Measurements from ENCODE around the gene THBS3.
A peak's percentile ranks its signal among the peaks of the same experiment; 100 is the strongest.
"Not testable (repeated sequence)": the region's sequence is repeated elsewhere in the genome, so short reads cannot be mapped to it uniquely, and the experiment has no call there.

Gene THBS3

DNA sequence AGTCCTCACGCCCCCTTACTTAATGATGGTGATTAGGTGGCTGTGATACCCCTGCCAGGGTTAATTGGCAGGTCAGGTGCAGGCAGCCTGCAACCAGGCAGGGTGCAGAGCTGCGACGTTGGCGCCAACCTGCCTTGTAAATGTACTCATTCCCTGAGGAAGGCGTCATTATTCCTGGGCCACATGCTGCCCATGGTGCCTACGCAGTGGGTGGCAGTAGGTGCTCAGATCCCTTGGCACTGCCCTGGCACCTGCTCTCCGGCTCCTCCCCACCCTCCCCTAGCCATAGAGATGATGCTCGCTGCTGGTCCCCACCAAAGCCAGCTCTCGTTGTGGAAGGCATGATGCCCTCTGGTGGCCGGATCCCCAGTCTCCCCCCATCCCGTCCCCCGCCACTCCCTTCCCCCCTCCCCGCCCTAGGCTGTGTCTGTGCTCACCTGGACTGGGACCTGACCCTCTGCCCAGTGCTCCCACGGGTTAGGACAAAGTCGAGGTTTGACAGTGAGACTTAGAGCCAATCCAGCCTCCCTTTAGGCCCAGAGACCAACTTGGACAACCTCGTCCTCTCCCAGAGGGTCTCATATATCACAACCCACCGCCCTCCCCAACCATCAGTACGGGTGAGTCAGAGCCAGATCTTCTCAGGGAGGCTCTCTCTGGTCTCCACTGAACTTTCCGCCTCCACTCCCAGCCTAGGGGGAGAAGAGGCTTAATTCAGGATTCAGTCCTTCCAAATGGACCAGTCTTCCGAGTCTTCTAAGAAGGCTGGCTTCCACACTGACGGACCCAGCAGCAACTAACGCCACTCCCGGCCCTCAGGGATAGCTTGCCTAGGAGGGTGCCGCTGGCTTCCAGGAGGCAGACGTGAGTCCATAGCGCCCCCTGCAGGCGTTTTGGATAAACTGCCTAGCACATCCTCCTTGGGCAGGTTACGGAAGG lies 40.3 kb downstream of the THBS3 start:
- no peaks in the 10 kb centered on the region for H3K27me3 ChIP-seq
- H3K9ac ChIP-seq = peak overlapping the region in 9 of 11 experiments; percentile 43 to 81 (median 77); a peak in 20 of 22 replicates
- peaks cover 6 to 11% (median 9%) of the 10 kb centered on the region in 11 experiments; a peak in 13 of 22 replicates for H3K9me3 ChIP-seq (replicated peaks in 1 of 11)
- peaks cover 26 to 37% (median 31%) of the 10 kb centered on the region in 11 experiments for H3K36me3 ChIP-seq
- H3K27ac ChIP-seq = peak overlapping the region in 10 of 11 experiments; percentile 42 to 92 (median 82); a peak in 18 of 22 replicates
- H3K4me3 ChIP-seq = peak overlapping the region; percentile 25 to 59 (median 46); a peak in 15 of 20 replicates
- no peak for TF ChIP-seq Cebpa-rat (IDR thresholded peaks at IDR 0.05)
- H4K20me1 ChIP-seq = peaks cover 0 to 21% (median 0%) of the 10 kb centered on the region in 11 experiments; a peak in 5 of 22 replicates
- peaks cover 31 to 51% (median 46%) of the 10 kb centered on the region in 10 experiments for H3K4me1 ChIP-seq
- H3K4me2 ChIP-seq = peak overlapping the region; percentile 79 to 97 (median 89)

- TF ChIP-seq Cebpa-rat (IDR thresholded peaks at IDR 0.05) = no peak
- peak overlapping the region in 8 of 10 experiments; percentile 10 to 59 (median 44); a peak in 13 of 20 replicates for H3K4me3 ChIP-seq
- peak overlapping the region in 10 of 11 experiments; percentile 37 to 81 (median 76); a peak in 20 of 22 replicates for H3K9ac ChIP-seq
These were observed 41.1 kb downstream of the THBS3 start for GRCh38 chr1:155166471-155167165.

DNA sequence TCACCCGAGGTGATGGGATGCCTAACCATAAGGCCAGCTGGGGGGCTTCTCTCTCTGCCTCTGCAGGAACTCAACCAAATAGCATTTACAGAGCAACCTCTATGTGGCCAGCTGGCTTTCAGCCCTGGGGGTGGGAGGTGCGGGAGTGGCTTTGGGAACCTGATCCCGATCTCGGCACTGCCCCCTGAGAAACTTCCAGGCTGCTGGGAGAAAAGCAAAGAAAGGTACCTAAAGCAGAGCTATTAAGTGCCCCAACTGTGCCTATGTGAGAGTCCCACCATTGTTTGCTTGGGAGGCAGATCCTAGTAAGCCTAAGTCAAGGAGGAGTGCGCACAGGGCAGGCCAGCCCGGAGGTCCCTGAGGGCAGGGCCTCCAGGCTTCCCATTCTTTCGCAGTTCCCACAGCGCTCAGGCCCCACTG lies 41.6 kb downstream of the THBS3 start:
- Histone ChIP-seq H4K20me1 (peaks cover 0 to 21% (median 0%) of the 10 kb centered on the region in 11 experiments; a peak in 5 of 22 replicates), H3K9ac (peak overlapping the region in 10 of 11 experiments; percentile 37 to 81 (median 76); a peak in 18 of 22 replicates), H3K4me2 (peak overlapping the region; percentile 76 to 97 (median 87)), H3K36me3 (peaks cover 23 to 27% (median 26%) of the 10 kb centered on the region in 11 experiments), H3K27me3 (no peaks in the 10 kb centered on the region), H3K4me1 (peaks cover 18 to 38% (median 33%) of the 10 kb centered on the region in 10 experiments), H3K9me3 (replicated peaks in 1 of 11) (peaks cover 6 to 11% (median 9%) of the 10 kb centered on the region in 11 experiments; a peak in 13 of 22 replicates), H3K4me3 (peak overlapping the region in 6 of 10 experiments; percentile 41 to 59 (median 46); a peak in 11 of 20 replicates), H3K27ac (peak overlapping the region in 10 of 11 experiments; percentile 38 to 92 (median 82); a peak in 19 of 22 replicates)
- no peak for TF ChIP-seq Cebpa-rat (IDR thresholded peaks at IDR 0.05)

More at GRCh38 chr1:155166471-155167165, 41.1 kb downstream of the THBS3 start:
- peak overlapping the region; percentile 79 to 97 (median 89) for H3K4me2 ChIP-seq
- peak overlapping the region in 10 of 11 experiments; percentile 38 to 92 (median 82); a peak in 19 of 22 replicates for H3K27ac ChIP-seq
- H3K36me3 ChIP-seq = peaks cover 26 to 32% (median 31%) of the 10 kb centered on the region in 11 experiments
- H3K27me3 ChIP-seq = no peaks in the 10 kb centered on the region
- peaks cover 0 to 21% (median 0%) of the 10 kb centered on the region in 11 experiments; a peak in 5 of 22 replicates for H4K20me1 ChIP-seq
- peaks cover 23 to 43% (median 38%) of the 10 kb centered on the region in 10 experiments for H3K4me1 ChIP-seq
- H3K9me3 ChIP-seq (replicated peaks in 1 of 11) = peaks cover 6 to 11% (median 9%) of the 10 kb centered on the region in 11 experiments; a peak in 13 of 22 replicates

DNA sequence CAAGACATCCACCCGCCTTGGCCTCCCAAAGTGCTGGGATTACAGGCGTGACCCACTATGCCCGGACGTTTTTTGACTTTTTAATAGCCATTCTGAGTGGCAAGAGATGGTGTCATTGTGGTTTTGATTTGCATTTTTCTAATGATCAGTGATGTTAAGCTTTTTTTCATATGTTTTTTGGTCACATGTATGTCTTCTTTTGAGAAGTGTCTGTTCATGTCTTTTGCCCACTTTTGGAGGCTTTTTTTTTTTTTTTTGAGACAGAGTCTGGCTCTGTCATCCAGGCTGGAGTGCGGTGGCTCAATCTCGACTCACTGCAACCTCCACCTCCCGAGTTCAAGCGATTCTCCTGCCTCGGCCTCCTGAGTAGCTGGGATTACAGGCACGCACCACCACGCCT lies 43.1 kb downstream of the THBS3 start:
- Histone ChIP-seq H3K4me2 (peak overlapping the region in 1 of 11 experiments; percentile 87; a peak in 1 of 22 replicates), H3K27ac (peak overlapping the region in 2 of 11 experiments; percentile 89 to 92; a peak in 1 of 22 replicates), H3K36me3 (peaks cover 8 to 12% (median 12%) of the 10 kb centered on the region in 11 experiments), H3K9me3 (replicated peaks in 1 of 11) (peaks cover 6 to 11% (median 9%) of the 10 kb centered on the region in 11 experiments; a peak in 13 of 22 replicates), H3K4me1 (peaks cover 18 to 40% (median 32%) of the 10 kb centered on the region in 10 experiments), H4K20me1 (peaks cover 0 to 15% (median 0%) of the 10 kb centered on the region in 11 experiments; a peak in 3 of 22 replicates)
- H3K27me3 ChIP-seq, H3K4me3 ChIP-seq, H3K9ac ChIP-seq: not testable (repeated sequence)

GRCh38 chr1:155163785-155164184 lies 43.9 kb downstream of the THBS3 start:
- H3K27ac ChIP-seq, H3K4me2 ChIP-seq, H3K9ac ChIP-seq, H3K4me3 ChIP-seq, H3K36me3 ChIP-seq, H3K27me3 ChIP-seq, H4K20me1 ChIP-seq: not testable (repeated sequence)
- Histone ChIP-seq H3K9me3 (replicated peaks in 1 of 11) (peaks cover 6 to 11% (median 9%) of the 10 kb centered on the region in 11 experiments; a peak in 13 of 22 replicates), H3K4me1 (peaks cover 18 to 40% (median 32%) of the 10 kb centered on the region in 10 experiments)

DNA sequence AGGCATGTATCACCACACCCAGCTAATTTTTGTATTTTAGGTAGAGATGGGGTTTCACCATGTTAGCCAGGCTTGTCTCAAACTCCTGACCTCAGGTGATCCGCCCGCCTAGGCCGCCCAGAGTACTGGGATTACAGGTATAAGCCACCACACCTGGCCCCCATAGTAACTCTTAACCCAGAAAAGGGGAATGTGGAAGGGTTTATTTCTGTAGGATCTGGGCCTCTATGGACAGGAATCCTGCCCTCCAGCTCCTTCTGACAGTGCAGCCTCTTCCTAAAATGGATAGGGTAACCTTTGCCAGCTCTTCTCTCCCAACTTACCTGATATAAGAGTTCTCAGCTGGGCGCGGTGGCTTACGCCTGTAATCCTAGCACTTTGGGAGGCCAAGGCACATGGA lies 45.1 kb downstream of the THBS3 start:
- peaks cover 6 to 11% (median 9%) of the 10 kb centered on the region in 11 experiments; a peak in 13 of 22 replicates for H3K9me3 ChIP-seq (replicated peaks in 1 of 11)
- H3K36me3 ChIP-seq, H3K27ac ChIP-seq: not testable (repeated sequence)

DNA sequence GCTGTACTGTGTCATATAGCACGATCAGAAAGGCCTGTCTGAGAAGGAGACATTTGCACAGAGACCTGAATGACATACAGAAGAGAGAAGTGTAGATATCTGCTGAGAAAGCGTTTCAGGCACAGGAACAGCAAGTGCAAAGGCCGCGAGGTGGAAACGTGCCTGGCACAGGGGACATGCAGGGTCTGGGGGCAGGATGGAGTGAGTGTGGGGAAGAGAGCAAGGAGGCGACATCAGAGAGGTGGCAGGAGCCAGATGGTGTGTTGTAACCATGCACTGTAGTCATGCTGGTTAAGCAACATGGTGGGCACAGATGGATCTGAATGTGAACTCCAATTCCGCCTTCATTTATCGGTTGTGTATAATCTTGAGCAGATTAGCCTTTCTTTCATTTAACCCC lies 47.6 kb downstream of the THBS3 start:
- TF ChIP-seq Cebpa-rat (IDR thresholded peaks at IDR 0.05) = no peak
- H4K20me1 ChIP-seq = no peaks in the 10 kb centered on the region
- no peaks in the 10 kb centered on the region for H3K36me3 ChIP-seq
- no peak overlapping the region for H3K9ac ChIP-seq
- no peak overlapping the region for H3K4me3 ChIP-seq
- H3K4me2 ChIP-seq = no peak overlapping the region
- peaks cover under 1 to 12% (median 3%) of the 10 kb centered on the region in 10 experiments; a peak in 16 of 20 replicates for H3K4me1 ChIP-seq
- no peaks in the 10 kb centered on the region for H3K27me3 ChIP-seq
- peaks cover 6 to 11% (median 9%) of the 10 kb centered on the region in 11 experiments; a peak in 13 of 22 replicates for H3K9me3 ChIP-seq (replicated peaks in 1 of 11)
- no peak overlapping the region for H3K27ac ChIP-seq

More for the DNA sequence above, 45.1 kb downstream of the THBS3 start:
- H3K4me1 ChIP-seq = peaks cover 15 to 29% (median 24%) of the 10 kb centered on the region in 10 experiments
- H4K20me1 ChIP-seq, H3K4me2 ChIP-seq, H3K27me3 ChIP-seq, H3K4me3 ChIP-seq, H3K9ac ChIP-seq: not testable (repeated sequence)

- Histone ChIP-seq H4K20me1 (no peaks in the 10 kb centered on the region), H3K9ac (no peak overlapping the region)
- TF ChIP-seq Cebpa-rat (IDR thresholded peaks at IDR 0.05) = no peak
These were observed 48.7 kb downstream of the THBS3 start for GRCh38 chr1:155158991-155159390.

GRCh38 chr1:155155996-155156643 lies 51.6 kb downstream of the THBS3 start:
- not testable (repeated sequence) for H4K20me1 ChIP-seq; H3K36me3 ChIP-seq; H3K9me3 ChIP-seq (replicated peaks in 1 of 11)

More at GRCh38 chr1:155158991-155159390, 48.7 kb downstream of the THBS3 start:
- H3K4me3 ChIP-seq = no peak overlapping the region
- no peak overlapping the region for H3K27ac ChIP-seq
- no peak overlapping the region for H3K4me2 ChIP-seq
- H3K4me1 ChIP-seq = peaks cover 0 to 12% (median 0%) of the 10 kb centered on the region in 10 experiments; a peak in 6 of 20 replicates
- no peaks in the 10 kb centered on the region for H3K36me3 ChIP-seq
- peaks cover 0 to 2% (median 0%) of the 10 kb centered on the region in 11 experiments; a peak in 3 of 22 replicates for H3K9me3 ChIP-seq (replicated peaks in 1 of 11)
- H3K27me3 ChIP-seq = no peaks in the 10 kb centered on the region

More at GRCh38 chr1:155155996-155156643, 51.6 kb downstream of the THBS3 start:
- H3K4me2 ChIP-seq = peak overlapping the region in 2 of 11 experiments; percentile 27 to 34; a peak in 3 of 22 replicates
- H3K4me3 ChIP-seq, H3K9ac ChIP-seq, H3K27me3 ChIP-seq, H3K27ac ChIP-seq: not testable (repeated sequence)
- H3K4me1 ChIP-seq = peaks cover 0 to 12% (median 0%) of the 10 kb centered on the region in 10 experiments; a peak in 6 of 20 replicates

Data from BLaER1 treated with 17β-estradiol and CSF1 and Interleukin-3, amounts not matched to agents 10 nM and 100 nM (cell line).